ENCODE measurements around the gene PCARE. TPM values are rescaled to one million over a fixed set of nuclear protein-coding genes. Genes with fewer than 3 reads are reported as not detected.

Gene PCARE
- total and polyA plus RNA-seq, 7 donors, result 0.02 to 1.0 (median 0.39) TPM

DNA sequence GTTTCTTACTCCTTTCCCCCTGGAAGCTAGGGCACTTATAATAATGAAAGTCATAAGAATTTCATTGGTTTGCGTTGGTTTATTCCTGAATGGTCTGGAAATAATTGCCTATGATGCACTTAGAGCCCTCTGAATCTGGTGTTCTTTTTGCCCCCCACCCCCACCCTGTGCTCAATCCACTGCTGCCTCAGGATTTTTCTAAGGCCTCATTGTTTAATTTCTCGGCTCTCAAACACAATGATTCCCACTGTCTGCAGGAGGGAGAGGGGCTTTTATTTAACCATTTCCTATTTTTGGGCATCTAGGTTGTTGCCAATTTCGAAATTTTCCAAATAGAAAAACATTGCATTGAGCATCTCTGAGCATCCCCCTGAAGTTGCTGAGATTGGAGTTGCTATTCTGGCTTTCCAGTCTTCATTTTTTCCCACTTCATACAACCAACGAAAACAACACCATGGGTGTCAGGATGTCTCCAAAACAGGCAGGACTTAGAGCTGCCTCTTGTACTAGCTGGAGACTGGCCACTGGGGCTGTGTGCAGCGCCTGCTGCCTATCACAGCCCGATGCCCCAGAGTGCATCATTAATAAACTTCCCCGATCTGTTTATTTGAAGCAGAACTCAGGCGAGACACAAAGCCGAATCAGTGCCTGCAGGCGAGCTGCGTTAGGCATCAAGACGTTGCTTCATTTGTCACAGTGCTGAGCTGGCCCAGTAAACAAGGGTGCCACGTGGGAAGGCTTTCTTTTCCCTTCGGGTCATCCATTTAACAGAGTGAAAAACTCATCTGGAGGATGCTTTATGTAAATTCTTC is 1.8 kb upstream of the PCARE start:
- H3K36me3 ChIP-seq (ENCODE audit: insufficient read depth in 1 of 2, low read depth in 1 of 2), result no peaks in the 10 kb centered on the region
- no peak for TF ChIP-seq CTCF (IDR thresholded peaks at IDR 0.05)
- no peak for ATAC-seq
- peaks cover 0 to 1% (median 0%) of the 10 kb centered on the region in 3 donors for H3K27me3 ChIP-seq (ENCODE audit: insufficient read depth in 3 of 3, low read length in 2 of 3)
- no peak for DNase-seq
- intact Hi-C loops (cut with DNase I), result no loop called here
- H3K4me3 ChIP-seq, result no peak overlapping the region
- H3K4me1 ChIP-seq, result no peaks in the 10 kb centered on the region
- WGBS, 3 donors, result 54 to 67% (median 57%) methylated on average over 14 of the region's 14 CpGs
- H3K9me3 ChIP-seq, result peaks cover 11% of the 10 kb centered on the region
- no peak overlapping the region for H3K27ac ChIP-seq

DNA sequence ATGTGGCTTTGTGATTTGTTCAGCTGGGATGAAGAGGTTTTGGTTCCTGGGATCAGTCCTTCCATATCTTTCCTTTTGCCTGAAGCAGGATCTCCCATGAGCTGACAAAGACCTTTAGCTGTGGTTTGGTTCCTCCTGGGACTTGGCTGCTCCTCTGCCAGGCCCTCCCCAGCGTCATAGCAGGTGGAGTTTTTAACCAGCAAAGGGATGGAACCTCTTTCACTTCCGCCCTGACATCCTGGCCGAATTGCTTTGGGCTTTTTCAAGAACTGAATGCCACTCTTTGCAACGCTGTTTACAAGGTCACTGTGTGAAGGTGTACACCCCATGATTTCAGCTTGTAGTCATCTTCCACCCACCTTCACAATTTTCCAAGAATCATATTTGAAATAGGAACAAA is 390 bp downstream of the PCARE start:
- peaks cover 3% of the 10 kb centered on the region for H3K9me3 ChIP-seq
- no peaks in the 10 kb centered on the region for H3K4me1 ChIP-seq
- WGBS, 3 donors, result 54 to 67% (median 66%) methylated on average over 4 of the region's 4 CpGs
- H3K4me3 ChIP-seq, result no peak overlapping the region
- TF ChIP-seq CTCF (IDR thresholded peaks at IDR 0.05), result no peak
- H3K27ac ChIP-seq, result no peak overlapping the region
- ATAC-seq (no peak), DNase-seq (no peak)
- intact Hi-C loops (cut with DNase I), result no loop called here
- H3K36me3 ChIP-seq (ENCODE audit: insufficient read depth in 1 of 2, low read depth in 1 of 2), result no peaks in the 10 kb centered on the region
- peaks cover 0 to 1% (median 0%) of the 10 kb centered on the region in 3 donors for H3K27me3 ChIP-seq (ENCODE audit: insufficient read depth in 3 of 3, low read length in 2 of 3)

DNA sequence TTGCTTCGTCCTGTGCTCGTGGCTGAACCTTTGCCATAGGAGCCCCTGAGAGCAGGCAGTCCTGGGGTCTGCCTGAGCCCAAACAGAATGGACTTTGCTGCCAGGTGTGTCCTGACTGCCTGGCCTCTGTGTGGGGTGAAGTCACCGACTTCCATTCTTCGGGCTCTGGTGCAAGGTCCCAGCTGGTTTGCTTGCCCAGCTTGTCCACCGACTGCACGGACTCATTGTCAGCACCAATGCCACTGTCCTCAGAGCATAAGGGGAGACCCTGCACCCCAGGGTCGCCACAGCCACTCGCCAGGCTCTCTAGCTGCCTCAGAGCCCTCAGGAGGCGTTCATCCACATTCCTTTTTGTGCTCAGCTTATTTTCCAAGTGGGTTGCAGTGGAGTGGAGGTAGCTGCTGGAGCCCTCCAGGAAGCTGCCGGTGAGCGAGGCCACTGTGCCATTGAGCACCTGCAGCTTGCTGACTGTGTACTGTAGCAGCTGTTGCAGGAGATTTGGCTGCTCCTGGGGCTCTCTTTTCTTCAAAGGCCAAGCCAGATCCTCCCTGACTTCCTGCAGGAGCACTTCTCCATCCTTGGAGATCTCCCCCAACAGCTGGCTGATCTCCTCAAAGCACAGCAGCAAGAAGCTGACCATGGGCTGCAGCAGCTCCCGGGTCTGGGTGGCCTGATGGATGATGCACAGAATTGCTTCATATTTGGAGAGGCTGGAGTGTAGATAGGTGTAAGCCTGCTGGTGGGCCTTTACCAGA is 1.2 kb downstream of the PCARE start:
- H3K36me3 ChIP-seq (ENCODE audit: insufficient read depth in 1 of 2, low read depth in 1 of 2), result no peaks in the 10 kb centered on the region
- no peak for TF ChIP-seq CTCF (IDR thresholded peaks at IDR 0.05)
- H3K27ac ChIP-seq, result no peak overlapping the region
- H3K4me1 ChIP-seq, result no peaks in the 10 kb centered on the region
- ATAC-seq (no peak), DNase-seq (no peak)
- H3K9me3 ChIP-seq, result no peaks in the 10 kb centered on the region
- no peak overlapping the region for H3K4me3 ChIP-seq
- no peaks in the 10 kb centered on the region for H3K27me3 ChIP-seq (ENCODE audit: insufficient read depth in 3 of 3, low read length in 2 of 3)
- intact Hi-C loops (cut with DNase I), result no loop called here
- 83 to 86% (median 84%) methylated on average over 12 of the region's 12 CpGs for WGBS, 3 donors

DNA sequence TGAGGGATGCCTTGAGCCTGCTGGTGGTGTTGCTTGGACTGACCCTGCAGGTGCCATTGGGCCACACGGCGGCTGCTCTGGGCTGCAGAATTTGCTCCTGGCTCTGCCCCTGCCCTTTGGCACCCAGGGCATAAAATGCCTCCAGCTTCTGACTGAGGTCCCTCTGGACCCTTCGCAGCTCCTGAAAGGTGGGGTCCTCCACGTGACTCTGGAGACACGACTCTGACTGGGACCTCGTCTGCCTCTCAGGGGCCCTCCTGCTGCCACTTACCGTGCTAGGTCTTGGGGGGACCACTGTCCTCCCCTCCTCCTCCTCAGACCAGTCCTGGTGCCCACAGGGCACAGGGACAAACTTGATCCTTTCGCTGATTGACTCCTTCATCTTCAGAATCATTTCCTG is 2.1 kb downstream of the PCARE start:
- Histone ChIP-seq H3K4me3 (no peak overlapping the region), H3K27ac (no peak overlapping the region), H3K9me3 (no peaks in the 10 kb centered on the region), H3K27me3 (ENCODE audit: insufficient read depth in 3 of 3, low read length in 2 of 3) (no peaks in the 10 kb centered on the region), H3K4me1 (no peaks in the 10 kb centered on the region), H3K36me3 (ENCODE audit: insufficient read depth in 1 of 2, low read depth in 1 of 2) (no peaks in the 10 kb centered on the region)
- no peak for ATAC-seq
- intact Hi-C loops (cut with DNase I), result no loop called here
- WGBS, 3 donors, result 87 to 97% (median 91%) methylated on average over 8 of the region's 8 CpGs
- no peak for DNase-seq
- no peak for TF ChIP-seq CTCF (IDR thresholded peaks at IDR 0.05)
